HepG2 (cell line): ENCODE data around the gene PPFIA3. TPM values are rescaled to one million over a fixed set of nuclear protein-coding genes. Genes with fewer than 3 reads are reported as not detected.
A peak's percentile ranks its signal among the peaks of the same experiment; 100 is the strongest.

Experiments
- ARID3A ChIP-seq: IDR thresholded peaks from 2 replicates; pipeline ENCODE4 v1.6.1; 2012; ENCODE audit warnings: low read depth, low read length, improper control_type of control experiment
- CCDC6 ChIP-seq: sonication (generic); formaldehyde crosslinking; IDR thresholded peaks from 2 replicates; pipeline ENCODE4 v1.8.1; 2022; ENCODE audit warnings: mild to moderate bottlenecking, missing genetic modification reagents, moderate library complexity
- POLR2A ChIP-seq, 2 experiments: IDR thresholded peaks; 2 replicates each; pipeline ENCODE4 v1.6.1; 2011; ENCODE audit warnings: low read depth in 2 of 2, low read length in 2 of 2, mild to moderate bottlenecking in 1 of 2, moderate library complexity in 1 of 2; ENCODE audit not compliant: insufficient read depth in 1 of 2
- RXRB ChIP-seq: IDR thresholded peaks from 2 replicates; pipeline ENCODE4 v1.6.1; 2016; ENCODE audit warnings: borderline replicate concordance, missing genetic modification reagents, missing compliant biosample characterization
- ZNF318 ChIP-seq: sonication (generic); formaldehyde crosslinking; IDR thresholded peaks from 2 replicates; pipeline ENCODE4 v1.4.0; 2020; ENCODE audit warnings: mild to moderate bottlenecking, missing genetic modification reagents
- ZNF343 ChIP-seq: sonication (generic); formaldehyde crosslinking; IDR thresholded peaks from 2 replicates; pipeline ENCODE4 v1.4.0; 2020; ENCODE audit warnings: mild to moderate bottlenecking, missing genetic modification reagents
- ZNF703 ChIP-seq: sonication (generic); formaldehyde crosslinking; IDR thresholded peaks from 2 replicates; pipeline ENCODE4 v1.5.1; 2020; ENCODE audit warnings: missing genetic modification reagents, mild to moderate bottlenecking, moderate library complexity, borderline replicate concordance
- polyA plus RNA-seq, 8 experiments: library from polyadenylated mRNA; depleted of rRNA in 3 of 8; stranded (reverse) in 7 of 8; unstranded in 1 of 8; fragments of >200 nt; fragmentation: Illumina TruSeq in 4 of 8; extraction: Trizol in 4 of 8; gene quantifications; 2 replicates each; pipeline versions ENCODE4 v1.2.1 to v1.2.3, GENCODE V29; 2011 to 2016; ENCODE audit warnings: low read depth in 4 of 8, missing spikeins in 1 of 8, mixed read lengths in 1 of 8; ENCODE audit not compliant: insufficient read depth in 1 of 8
- total RNA-seq, 5 experiments: library from RNA; depleted of rRNA; stranded (reverse); fragments of >200 nt; fragmentation: Illumina TruSeq; extraction: Trizol; gene quantifications; 2 replicates each; pipeline ENCODE4 v1.2.3, GENCODE V29; 2016; ENCODE audit warnings: low read depth in 1 of 5
- TF ChIP-seq, protein P1 (sequence below): sonication (generic); formaldehyde crosslinking; conservative IDR thresholded peaks from 2 replicates; pipeline ENCODE4 v1.4.0; 2020; ENCODE audit warnings: mild to moderate bottlenecking, missing genetic modification reagents, moderate library complexity
- TF ChIP-seq, protein P2 (sequence below): IDR thresholded peaks from 2 replicates; pipeline ENCODE4 v1.6.1; 2016
- TF ChIP-seq, protein P3 (sequence below): sonication (generic); formaldehyde crosslinking; IDR thresholded peaks from 2 replicates; pipeline ENCODE4 v1.8.1; 2023; ENCODE audit warnings: mild to moderate bottlenecking, missing genetic modification reagents

PPFIA3 gene
- total and polyA plus RNA-seq, 2 of the 13 experiments (the other 11 are each of a cell fraction or from before 2014, with no cell fraction given): 6.7 to 8.6 TPM

DNA sequence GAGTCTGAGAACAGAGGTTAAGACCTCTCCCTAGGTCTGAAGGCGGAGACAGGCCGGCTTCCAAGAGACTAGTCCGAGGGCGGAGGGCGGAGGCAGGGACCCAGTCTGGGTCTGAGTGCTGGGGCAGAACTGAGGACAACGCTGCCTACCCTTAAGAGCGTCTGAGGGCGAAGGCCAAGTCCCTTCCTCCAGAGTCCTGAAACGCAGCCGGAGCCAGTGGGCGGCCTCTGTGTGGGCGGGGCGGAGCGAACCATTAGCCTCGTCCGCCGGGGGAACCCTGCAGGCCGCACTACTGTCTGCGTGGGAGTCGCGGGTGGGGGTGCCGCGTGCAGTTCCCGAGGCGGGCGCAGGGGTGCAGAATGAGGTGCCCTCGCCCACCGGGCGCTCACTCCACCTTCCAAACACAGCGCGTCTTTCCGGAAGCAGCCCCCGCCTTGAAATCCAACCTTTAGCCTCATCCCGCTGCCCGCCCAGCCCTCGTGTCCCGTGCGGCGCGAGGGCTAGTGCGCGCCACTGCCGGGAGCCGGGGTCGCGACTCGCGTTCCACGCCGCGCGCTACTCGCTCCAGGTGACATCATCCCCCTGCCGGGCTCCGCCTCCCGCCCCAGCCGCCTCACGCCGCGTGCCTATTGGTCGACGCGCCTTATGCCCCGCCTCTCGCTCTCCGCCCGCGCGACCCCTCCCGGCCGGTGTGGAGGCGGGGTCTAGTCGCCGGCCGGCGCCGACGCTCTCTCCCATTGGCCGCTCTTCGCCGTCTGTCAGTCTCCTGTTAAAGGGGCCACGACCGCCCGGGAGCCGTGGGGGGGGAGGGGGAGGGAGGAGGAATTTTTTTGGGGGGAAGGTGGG is 556 bp upstream of the PPFIA3 start, which contains the start of gene C19orf73 (continued):
- TF ChIP-seq ZNF703 (CRISPR knock-in tag) (0 out of 2 replicates have a peak, but pooled peaks have one; percentile 45), ZNF318 (CRISPR knock-in tag) (peak; percentile 91; the same call in 1 of the 2 replicates), ZNF343 (CRISPR knock-in tag) (peak; percentile 59; the same call in 1 of the 2 replicates), RXRB (CRISPR knock-in tag) (no peak), ARID3A (no peak), POLR2A (IDR thresholded peaks at IDR 0.05; ENCODE audit: insufficient read depth in 1 of 2, low read depth in 2 of 2, low read length in 2 of 2) (peak; percentile 56 to 80), CCDC6 (peak; percentile 88; the same call in 1 of the 2 replicates)
- TF ChIP-seq, protein P1, sequence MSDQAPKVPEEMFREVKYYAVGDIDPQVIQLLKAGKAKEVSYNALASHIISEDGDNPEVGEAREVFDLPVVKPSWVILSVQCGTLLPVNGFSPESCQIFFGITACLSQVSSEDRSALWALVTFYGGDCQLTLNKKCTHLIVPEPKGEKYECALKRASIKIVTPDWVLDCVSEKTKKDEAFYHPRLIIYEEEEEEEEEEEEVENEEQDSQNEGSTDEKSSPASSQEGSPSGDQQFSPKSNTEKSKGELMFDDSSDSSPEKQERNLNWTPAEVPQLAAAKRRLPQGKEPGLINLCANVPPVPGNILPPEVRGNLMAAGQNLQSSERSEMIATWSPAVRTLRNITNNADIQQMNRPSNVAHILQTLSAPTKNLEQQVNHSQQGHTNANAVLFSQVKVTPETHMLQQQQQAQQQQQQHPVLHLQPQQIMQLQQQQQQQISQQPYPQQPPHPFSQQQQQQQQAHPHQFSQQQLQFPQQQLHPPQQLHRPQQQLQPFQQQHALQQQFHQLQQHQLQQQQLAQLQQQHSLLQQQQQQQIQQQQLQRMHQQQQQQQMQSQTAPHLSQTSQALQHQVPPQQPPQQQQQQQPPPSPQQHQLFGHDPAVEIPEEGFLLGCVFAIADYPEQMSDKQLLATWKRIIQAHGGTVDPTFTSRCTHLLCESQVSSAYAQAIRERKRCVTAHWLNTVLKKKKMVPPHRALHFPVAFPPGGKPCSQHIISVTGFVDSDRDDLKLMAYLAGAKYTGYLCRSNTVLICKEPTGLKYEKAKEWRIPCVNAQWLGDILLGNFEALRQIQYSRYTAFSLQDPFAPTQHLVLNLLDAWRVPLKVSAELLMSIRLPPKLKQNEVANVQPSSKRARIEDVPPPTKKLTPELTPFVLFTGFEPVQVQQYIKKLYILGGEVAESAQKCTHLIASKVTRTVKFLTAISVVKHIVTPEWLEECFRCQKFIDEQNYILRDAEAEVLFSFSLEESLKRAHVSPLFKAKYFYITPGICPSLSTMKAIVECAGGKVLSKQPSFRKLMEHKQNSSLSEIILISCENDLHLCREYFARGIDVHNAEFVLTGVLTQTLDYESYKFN (CRISPR knock-in tag): peak; percentile 62
- TF ChIP-seq, protein P2, sequence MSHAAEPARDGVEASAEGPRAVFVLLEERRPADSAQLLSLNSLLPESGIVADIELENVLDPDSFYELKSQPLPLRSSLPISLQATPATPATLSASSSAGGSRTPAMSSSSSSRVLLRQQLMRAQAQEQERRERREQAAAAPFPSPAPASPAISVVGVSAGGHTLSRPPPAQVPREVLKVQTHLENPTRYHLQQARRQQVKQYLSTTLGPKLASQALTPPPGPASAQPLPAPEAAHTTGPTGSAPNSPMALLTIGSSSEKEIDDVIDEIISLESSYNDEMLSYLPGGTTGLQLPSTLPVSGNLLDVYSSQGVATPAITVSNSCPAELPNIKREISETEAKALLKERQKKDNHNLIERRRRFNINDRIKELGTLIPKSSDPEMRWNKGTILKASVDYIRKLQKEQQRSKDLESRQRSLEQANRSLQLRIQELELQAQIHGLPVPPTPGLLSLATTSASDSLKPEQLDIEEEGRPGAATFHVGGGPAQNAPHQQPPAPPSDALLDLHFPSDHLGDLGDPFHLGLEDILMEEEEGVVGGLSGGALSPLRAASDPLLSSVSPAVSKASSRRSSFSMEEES (CRISPR knock-in tag): 0 out of 2 replicates have a peak, but pooled peaks have one; percentile 59
- TF ChIP-seq, protein P3, sequence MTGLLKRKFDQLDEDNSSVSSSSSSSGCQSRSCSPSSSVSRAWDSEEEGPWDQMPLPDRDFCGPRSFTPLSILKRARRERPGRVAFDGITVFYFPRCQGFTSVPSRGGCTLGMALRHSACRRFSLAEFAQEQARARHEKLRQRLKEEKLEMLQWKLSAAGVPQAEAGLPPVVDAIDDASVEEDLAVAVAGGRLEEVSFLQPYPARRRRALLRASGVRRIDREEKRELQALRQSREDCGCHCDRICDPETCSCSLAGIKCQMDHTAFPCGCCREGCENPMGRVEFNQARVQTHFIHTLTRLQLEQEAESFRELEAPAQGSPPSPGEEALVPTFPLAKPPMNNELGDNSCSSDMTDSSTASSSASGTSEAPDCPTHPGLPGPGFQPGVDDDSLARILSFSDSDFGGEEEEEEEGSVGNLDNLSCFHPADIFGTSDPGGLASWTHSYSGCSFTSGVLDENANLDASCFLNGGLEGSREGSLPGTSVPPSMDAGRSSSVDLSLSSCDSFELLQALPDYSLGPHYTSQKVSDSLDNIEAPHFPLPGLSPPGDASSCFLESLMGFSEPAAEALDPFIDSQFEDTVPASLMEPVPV (CRISPR knock-in tag): peak; percentile 82
